Muscle layer of colon (tissue), 2 donors: ENCODE data around the gene RSU1.

Source experiments
- H3K27ac ChIP-seq: one replicate; pipeline ENCODE4 v1.7.0; 2013; ENCODE audit warnings: low read depth, mild to moderate bottlenecking, low read length, moderate library complexity
- H3K27me3 ChIP-seq, 2 donors: one replicate each; pipeline ENCODE4 v1.7.0; 2013; ENCODE audit warnings: low read length in 2 of 2, mild to moderate bottlenecking in 2 of 2; ENCODE audit not compliant: insufficient read depth in 2 of 2, control insufficient read depth in 1 of 2
- H3K36me3 ChIP-seq: one replicate; pipeline ENCODE4 v1.7.0; 2013; ENCODE audit warnings: mild to moderate bottlenecking, low read length; ENCODE audit not compliant: insufficient read depth
- H3K4me1 ChIP-seq: one replicate; pipeline ENCODE4 v1.7.0; 2013; ENCODE audit warnings: mild to moderate bottlenecking, low read length; ENCODE audit not compliant: insufficient read depth
- H3K4me3 ChIP-seq, 2 donors: one replicate each; pipeline ENCODE4 v1.7.0; 2013; ENCODE audit warnings: low read length in 2 of 2, low read depth in 1 of 2, mild to moderate bottlenecking in 1 of 2, moderate library complexity in 1 of 2
- H3K9ac ChIP-seq: one replicate; pipeline ENCODE4 v1.7.0; 2013; ENCODE audit warnings: low read length
- H3K9me3 ChIP-seq: one replicate; pipeline ENCODE4 v1.7.0; 2013; ENCODE audit warnings: mild to moderate bottlenecking, low read length
- donor health status: abdominal sarcoma.
- donor health status: Adenocarcinoma of cecum.

RSU1 gene

DNA sequence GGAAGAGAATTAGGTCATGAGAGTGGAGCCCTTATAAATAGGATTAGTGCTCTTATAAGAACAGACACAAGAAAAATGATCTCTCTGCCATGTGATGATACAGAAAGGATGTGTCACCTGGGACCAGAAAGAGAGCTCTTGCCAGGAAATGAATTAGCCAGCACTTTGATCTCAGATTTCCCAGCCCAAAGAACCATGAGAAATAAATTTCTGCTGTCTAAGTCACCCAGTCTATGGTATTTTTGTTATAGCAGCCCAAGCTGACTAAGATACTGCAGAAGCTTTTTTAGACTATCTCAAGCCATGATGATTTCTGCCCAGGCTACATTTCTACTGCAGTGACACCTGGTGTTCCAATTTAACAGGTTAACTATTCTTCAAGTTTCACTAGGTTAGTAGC, 84.8 kb downstream of the RSU1 start:
- Histone ChIP-seq H3K27me3 (no peaks in the 10 kb centered on the region), H3K27ac (no peak overlapping the region), H3K9ac (no peak overlapping the region), H3K36me3 (no peaks in the 10 kb centered on the region), H3K4me3 (no peak overlapping the region), H3K4me1 (no peaks in the 10 kb centered on the region), H3K9me3 (no peaks in the 10 kb centered on the region)

DNA sequence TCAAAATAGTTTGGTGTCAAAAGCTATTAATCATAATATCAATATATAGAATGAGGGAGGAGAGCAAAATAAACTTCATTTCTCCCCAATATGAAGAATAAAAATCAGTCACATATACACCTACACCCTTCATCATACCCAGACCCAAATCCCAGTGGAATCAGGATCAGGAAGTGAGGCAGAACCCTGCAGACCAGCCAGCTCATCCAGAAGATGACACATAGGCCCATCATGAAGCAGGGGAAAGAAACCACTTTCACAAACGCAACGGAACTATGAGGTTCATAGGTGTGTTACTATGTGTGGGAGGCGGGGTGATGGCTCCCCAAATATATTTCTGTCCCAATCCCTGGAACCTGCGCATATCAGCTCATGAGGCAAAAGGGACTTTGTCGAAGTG, 89.0 kb downstream of the RSU1 start:
- H3K9ac ChIP-seq, result no peak overlapping the region
- H3K36me3 ChIP-seq, result no peaks in the 10 kb centered on the region
- H3K27me3 ChIP-seq, result no peaks in the 10 kb centered on the region
- no peak overlapping the region for H3K27ac ChIP-seq
- no peak overlapping the region for H3K4me3 ChIP-seq
- H3K9me3 ChIP-seq, result no peaks in the 10 kb centered on the region
- no peaks in the 10 kb centered on the region for H3K4me1 ChIP-seq

DNA sequence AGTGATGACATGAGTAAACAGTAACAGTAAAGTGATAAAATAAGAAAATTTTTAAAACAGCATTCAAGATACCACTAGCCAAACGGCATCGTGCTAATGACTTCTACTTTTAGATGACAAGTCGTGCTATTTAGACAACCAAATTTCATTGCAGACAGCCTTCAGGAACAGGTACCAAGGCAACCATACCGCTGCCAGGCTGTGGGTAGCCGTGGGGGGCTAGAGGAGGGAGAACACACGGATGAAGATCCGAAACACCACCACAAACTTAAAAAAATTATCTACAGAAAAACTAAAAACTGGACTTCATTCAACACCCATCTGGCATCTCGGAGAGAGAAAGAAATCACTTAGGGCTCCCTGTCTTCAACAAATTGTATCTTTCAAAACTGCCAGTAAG, 89.6 kb downstream of the RSU1 start:
- Histone ChIP-seq H3K27me3 (no peaks in the 10 kb centered on the region), H3K27ac (no peak overlapping the region), H3K4me3 (no peak overlapping the region), H3K4me1 (no peaks in the 10 kb centered on the region), H3K36me3 (no peaks in the 10 kb centered on the region), H3K9me3 (no peaks in the 10 kb centered on the region), H3K9ac (no peak overlapping the region)

DNA sequence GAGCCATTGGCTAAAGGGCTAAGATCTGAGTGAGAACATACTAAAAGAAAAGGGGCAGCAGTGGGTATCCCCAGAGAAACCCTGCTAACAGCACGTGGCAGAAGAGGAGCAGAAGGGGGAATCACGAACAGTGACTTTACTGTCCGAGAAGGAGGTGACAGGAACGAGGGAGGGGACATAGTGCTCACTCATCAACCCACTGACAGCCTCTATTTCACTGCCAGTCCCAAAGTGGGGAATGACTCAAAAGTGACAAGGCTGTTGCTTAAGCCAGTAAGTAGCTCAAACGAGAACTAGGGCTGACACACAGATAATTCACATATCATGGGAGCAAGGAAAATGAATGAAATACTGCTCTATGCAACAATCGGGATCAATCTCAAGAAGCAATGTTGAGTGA, 92.7 kb downstream of the RSU1 start:
- no peak overlapping the region for H3K27ac ChIP-seq
- no peaks in the 10 kb centered on the region for H3K4me1 ChIP-seq
- peaks cover 4% of the 10 kb centered on the region for H3K36me3 ChIP-seq
- H3K9me3 ChIP-seq, result no peaks in the 10 kb centered on the region
- no peak overlapping the region for H3K4me3 ChIP-seq
- no peaks in the 10 kb centered on the region for H3K27me3 ChIP-seq
- no peak overlapping the region for H3K9ac ChIP-seq

DNA sequence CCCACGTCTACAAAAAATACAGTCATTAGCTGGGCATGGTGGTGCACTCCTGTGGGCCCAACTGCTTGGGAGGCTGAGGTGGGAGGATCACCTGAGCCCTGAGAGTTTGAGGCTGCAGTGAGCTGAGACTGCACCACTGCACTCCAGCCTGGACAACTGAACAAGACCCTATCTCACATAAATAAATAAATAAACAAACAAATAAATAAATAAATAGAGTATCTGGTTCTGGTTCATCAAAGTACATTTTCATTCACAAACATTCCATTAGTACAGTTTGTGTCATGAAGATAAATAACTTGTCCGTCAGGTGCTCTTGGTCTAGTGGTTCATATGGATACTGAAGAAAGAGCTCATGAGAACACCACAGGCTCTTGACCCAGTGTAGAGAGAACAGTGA, 96.4 kb downstream of the RSU1 start:
- no peaks in the 10 kb centered on the region for H3K4me1 ChIP-seq
- peaks cover 4% of the 10 kb centered on the region for H3K36me3 ChIP-seq
- H3K4me3 ChIP-seq, result no peak overlapping the region
- H3K27ac ChIP-seq, result no peak overlapping the region
- no peaks in the 10 kb centered on the region for H3K27me3 ChIP-seq
- H3K9ac ChIP-seq, result no peak overlapping the region
- H3K9me3 ChIP-seq, result no peaks in the 10 kb centered on the region

DNA sequence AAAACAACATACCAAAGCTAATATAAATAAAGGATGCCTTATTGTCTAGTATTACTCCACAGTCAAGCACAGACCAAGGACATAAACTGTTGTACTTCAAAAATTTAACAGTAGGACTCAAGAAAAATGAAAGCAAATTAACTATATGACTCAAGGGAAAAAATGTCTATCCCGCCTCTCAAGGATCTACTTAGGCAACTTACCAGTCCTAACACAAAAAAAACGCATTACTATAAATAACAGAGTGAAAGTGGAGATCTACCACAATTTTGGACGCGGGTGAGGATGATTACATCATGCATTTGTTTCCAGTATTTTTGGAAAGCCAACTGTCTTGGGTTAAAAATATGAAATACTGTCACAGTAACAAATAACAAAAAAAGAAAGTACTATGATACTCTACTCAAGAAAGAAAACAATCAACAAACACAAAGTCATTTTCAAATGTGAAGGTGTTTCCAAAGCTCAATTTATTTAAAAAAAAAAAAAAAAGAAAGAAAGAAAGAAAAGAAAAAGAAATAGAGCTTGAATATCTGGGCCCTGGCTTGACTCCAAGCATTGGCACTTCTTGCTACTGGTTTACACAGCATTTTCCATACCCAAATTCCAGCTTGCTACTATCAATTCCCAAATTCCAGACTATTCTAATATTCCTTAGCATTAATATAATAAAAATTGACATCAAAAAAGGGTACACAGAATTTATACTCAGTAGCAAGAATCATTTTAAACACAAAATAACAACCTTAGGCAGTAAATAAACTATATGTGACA, 99.4 kb downstream of the RSU1 start:
- peaks cover 4% of the 10 kb centered on the region for H3K36me3 ChIP-seq
- no peak overlapping the region for H3K4me3 ChIP-seq
- no peak overlapping the region for H3K27ac ChIP-seq
- no peaks in the 10 kb centered on the region for H3K9me3 ChIP-seq
- H3K4me1 ChIP-seq, result no peaks in the 10 kb centered on the region
- no peaks in the 10 kb centered on the region for H3K27me3 ChIP-seq
- H3K9ac ChIP-seq, result no peak overlapping the region

DNA sequence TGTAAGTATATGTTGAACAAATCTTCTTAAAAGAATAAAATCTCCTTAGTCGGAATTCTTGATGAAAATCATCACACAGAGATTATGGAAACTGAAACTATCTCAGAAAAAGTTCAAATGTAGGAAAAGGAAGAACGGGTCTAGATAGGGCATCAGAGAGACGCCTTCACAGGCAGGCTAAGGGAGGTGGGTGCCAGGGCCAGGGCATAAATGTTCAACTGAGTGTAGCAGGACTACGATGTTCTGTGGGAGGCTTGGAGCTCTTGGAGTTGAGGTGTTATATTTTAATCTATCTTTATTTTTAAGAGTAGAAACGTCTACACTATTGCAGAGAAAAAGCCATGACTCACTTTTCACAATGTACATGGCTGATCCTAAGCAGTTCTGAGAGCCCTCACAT, 101.2 kb downstream of the RSU1 start:
- Histone ChIP-seq H3K36me3 (no peaks in the 10 kb centered on the region), H3K4me1 (no peaks in the 10 kb centered on the region), H3K27ac (no peak overlapping the region), H3K27me3 (no peaks in the 10 kb centered on the region), H3K9ac (no peak overlapping the region), H3K9me3 (no peaks in the 10 kb centered on the region), H3K4me3 (no peak overlapping the region)

DNA sequence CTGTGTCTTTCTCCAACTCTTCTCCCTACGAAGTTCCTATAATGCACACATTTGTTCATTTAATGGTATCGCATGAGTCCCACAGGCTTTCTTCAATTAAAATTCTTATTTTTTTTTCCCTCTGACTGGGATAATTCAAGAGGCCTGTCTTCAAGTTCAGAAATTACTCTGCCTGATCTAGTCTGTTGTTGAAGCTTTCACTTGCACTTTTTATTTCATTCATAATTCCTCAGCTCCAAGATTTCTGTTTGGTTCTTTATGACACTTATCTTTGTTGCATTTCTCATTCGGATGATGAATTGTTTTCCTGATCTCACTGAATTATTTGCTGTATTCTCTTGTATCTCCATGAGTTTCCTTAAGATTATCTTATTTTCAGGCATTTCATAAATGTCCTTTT, 103.9 kb downstream of the RSU1 start:
- Histone ChIP-seq H3K9me3 (no peaks in the 10 kb centered on the region), H3K9ac (no peak overlapping the region), H3K4me1 (no peaks in the 10 kb centered on the region), H3K27me3 (no peaks in the 10 kb centered on the region), H3K36me3 (no peaks in the 10 kb centered on the region), H3K27ac (no peak overlapping the region), H3K4me3 (no peak overlapping the region)

DNA sequence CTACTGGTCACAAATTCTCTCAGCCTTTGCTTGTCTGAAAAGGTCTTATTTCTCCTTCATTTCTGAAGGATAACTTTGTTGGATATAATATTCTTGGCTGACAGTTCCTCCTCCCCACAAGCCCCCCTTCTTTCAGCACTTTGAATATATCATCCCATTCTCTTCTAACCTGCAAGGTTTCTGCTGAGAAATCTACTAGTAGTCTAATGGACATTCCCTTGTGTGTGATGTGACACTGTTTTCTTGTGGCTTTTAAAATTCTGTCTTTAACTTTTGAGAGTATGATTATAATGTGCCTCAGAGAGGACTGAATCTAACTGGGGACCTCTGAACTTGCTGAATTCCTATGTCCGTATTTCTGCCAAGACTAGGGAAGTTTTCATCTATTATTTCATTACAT, 104.3 kb downstream of the RSU1 start:
- Histone ChIP-seq H3K36me3 (no peaks in the 10 kb centered on the region), H3K27ac (no peak overlapping the region), H3K4me1 (no peaks in the 10 kb centered on the region), H3K27me3 (no peaks in the 10 kb centered on the region), H3K9me3 (no peaks in the 10 kb centered on the region), H3K4me3 (no peak overlapping the region), H3K9ac (no peak overlapping the region)

DNA sequence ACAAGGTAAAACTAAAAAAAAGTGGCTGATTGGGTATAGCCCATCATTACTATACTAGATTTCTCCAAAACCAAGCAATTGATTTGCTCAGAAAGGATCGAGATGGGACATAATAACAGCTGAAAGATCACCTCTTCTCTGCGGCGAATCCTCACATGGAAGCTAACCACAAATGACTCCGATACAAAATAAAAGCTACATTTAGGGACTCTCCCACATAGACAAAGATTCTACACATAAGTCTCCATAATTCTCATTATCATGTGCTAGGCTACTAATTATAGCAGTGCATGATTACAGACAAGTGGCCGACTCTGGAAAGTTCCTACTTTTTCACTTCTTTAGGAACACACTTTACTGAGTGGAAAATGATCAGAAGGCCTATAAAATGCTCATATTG, 116.9 kb downstream of the RSU1 start:
- no peak overlapping the region for H3K27ac ChIP-seq
- no peaks in the 10 kb centered on the region for H3K9me3 ChIP-seq
- no peaks in the 10 kb centered on the region for H3K4me1 ChIP-seq
- H3K36me3 ChIP-seq, result no peaks in the 10 kb centered on the region
- H3K4me3 ChIP-seq, result no peak overlapping the region
- no peak overlapping the region for H3K9ac ChIP-seq
- no peaks in the 10 kb centered on the region for H3K27me3 ChIP-seq

DNA sequence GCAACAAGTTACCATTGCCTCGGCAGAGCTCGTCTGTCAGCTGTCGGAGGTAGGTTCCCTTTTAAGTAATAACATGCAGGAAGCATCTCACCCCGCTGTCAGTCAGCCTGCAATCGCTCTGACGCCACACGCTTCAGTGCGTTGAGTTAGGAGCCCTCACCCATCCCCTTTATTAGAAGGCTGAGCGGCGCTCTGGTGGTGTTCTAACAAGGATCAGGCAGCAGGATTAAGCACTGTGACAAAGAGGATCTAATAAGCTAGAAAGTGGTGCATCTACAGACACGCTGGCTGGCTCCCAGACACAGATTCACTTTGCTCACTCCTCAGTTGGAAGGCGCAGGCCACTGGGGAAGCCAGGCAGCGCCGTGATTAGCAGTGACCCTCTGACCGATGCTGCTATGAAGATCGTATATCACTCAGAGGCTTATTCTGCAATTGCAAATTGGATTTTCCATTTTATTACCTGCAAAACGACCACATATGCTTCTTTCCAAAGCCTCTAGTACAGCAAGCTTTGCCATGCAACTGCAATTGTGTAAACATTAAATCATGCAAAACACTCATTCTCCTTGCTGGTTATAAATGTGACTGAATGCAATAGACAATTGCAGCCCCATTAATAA, 117.7 kb downstream of the RSU1 start:
- H3K27ac ChIP-seq, result no peak overlapping the region
- H3K36me3 ChIP-seq, result no peaks in the 10 kb centered on the region
- no peak overlapping the region for H3K4me3 ChIP-seq
- no peaks in the 10 kb centered on the region for H3K4me1 ChIP-seq
- no peak overlapping the region for H3K9ac ChIP-seq
- H3K9me3 ChIP-seq, result no peaks in the 10 kb centered on the region
- H3K27me3 ChIP-seq, result no peaks in the 10 kb centered on the region

DNA sequence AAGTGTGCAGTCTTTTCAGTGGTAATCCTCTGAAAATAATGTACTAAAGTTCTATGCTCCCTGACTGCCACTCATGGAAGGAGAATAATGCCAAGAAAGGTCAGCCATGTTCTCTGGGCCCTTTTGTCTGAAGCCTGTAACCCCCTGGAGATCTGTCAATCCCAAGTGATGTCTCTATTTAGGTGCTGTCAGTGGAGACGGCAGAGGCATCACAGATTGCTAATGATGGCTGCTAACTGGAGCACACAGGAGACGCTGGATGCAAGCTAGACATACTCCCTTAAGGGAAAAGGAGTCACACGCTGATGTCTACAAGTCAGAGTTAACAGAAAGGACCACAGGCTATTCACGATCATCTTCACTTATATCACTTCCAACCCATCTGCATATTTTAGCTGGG, 118.8 kb downstream of the RSU1 start:
- Histone ChIP-seq H3K9ac (no peak overlapping the region), H3K4me1 (no peaks in the 10 kb centered on the region), H3K36me3 (no peaks in the 10 kb centered on the region), H3K9me3 (no peaks in the 10 kb centered on the region), H3K27ac (no peak overlapping the region), H3K4me3 (no peak overlapping the region), H3K27me3 (no peaks in the 10 kb centered on the region)
